ENCODE results near the gene RYR1.

DNA sequence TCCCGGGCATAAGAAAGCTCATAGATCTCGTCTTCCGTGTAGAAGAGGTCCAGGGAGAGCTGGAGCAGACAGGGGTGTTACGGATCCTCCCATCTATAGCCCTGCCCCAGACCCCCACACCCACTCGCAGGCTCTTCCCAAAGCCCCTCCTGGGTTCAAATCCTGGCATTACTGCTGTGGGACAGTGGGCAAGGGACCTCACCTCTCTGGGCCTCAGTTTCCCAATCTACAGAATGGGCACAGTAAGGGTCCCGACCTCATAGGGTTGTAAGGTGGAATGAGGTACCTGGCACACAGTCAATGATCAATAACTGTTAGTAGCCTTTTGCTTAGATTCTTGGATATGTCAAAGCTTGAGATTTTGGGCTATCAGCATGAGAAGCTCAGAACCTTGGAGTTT is 20.1 kb upstream of the RYR1 start:
- TF ChIP-seq, protein P1, sequence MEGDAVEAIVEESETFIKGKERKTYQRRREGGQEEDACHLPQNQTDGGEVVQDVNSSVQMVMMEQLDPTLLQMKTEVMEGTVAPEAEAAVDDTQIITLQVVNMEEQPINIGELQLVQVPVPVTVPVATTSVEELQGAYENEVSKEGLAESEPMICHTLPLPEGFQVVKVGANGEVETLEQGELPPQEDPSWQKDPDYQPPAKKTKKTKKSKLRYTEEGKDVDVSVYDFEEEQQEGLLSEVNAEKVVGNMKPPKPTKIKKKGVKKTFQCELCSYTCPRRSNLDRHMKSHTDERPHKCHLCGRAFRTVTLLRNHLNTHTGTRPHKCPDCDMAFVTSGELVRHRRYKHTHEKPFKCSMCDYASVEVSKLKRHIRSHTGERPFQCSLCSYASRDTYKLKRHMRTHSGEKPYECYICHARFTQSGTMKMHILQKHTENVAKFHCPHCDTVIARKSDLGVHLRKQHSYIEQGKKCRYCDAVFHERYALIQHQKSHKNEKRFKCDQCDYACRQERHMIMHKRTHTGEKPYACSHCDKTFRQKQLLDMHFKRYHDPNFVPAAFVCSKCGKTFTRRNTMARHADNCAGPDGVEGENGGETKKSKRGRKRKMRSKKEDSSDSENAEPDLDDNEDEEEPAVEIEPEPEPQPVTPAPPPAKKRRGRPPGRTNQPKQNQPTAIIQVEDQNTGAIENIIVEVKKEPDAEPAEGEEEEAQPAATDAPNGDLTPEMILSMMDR (IDR thresholded peaks at IDR 0.05; ENCODE audit: low read depth, low read length) = no peak
- no peak for TF ChIP-seq EZH2phosphoT487 (IDR thresholded peaks at IDR 0.05; ENCODE audit: low read depth)

Measured in OCI-LY3 (cell line).